Measurements from ENCODE around the gene ABCB11.
"Not testable (repeated sequence)": the region's sequence is repeated elsewhere in the genome, so short reads cannot be mapped to it uniquely, and the experiment has no call there.

Gene ABCB11

GRCh38 chr2:169027234-169027633, 3.9 kb downstream of the ABCB11 start:
- no peak for DNase-seq
- no peaks in the 10 kb centered on the region for H3K9me3 Mint-ChIP-seq
- H3K36me3 Mint-ChIP-seq (ENCODE audit: low read depth) = no peaks in the 10 kb centered on the region
- no peaks in the 10 kb centered on the region for H3K27me3 Mint-ChIP-seq
- H3K4me1 Mint-ChIP-seq (ENCODE audit: low read depth) = peaks cover 12% of the 10 kb centered on the region
- no peak overlapping the region for H3K27ac Mint-ChIP-seq
- H3K4me3 Mint-ChIP-seq = no peak overlapping the region

GRCh38 chr2:169026056-169026455, 5.1 kb downstream of the ABCB11 start:
- no peaks in the 10 kb centered on the region for H3K36me3 Mint-ChIP-seq (ENCODE audit: low read depth)
- no peak overlapping the region for H3K4me3 Mint-ChIP-seq
- peaks cover 12% of the 10 kb centered on the region for H3K4me1 Mint-ChIP-seq (ENCODE audit: low read depth)
- no peak overlapping the region for H3K27ac Mint-ChIP-seq
- no peaks in the 10 kb centered on the region for H3K27me3 Mint-ChIP-seq
- H3K9me3 Mint-ChIP-seq = no peaks in the 10 kb centered on the region
- no peak for DNase-seq

- Mint-ChIP-seq H3K27me3 (no peaks in the 10 kb centered on the region), H3K36me3 (ENCODE audit: low read depth) (no peaks in the 10 kb centered on the region), H3K4me1 (ENCODE audit: low read depth) (peaks cover 12% of the 10 kb centered on the region), H3K27ac (no peak overlapping the region), H3K4me3 (no peak overlapping the region), H3K9me3 (no peaks in the 10 kb centered on the region)
- no peak for DNase-seq
Observed at GRCh38 chr2:169023161-169023560, 8.0 kb downstream of the ABCB11 start.

GRCh38 chr2:169018390-169018789, 12.7 kb downstream of the ABCB11 start:
- no peaks in the 10 kb centered on the region for H3K27me3 Mint-ChIP-seq
- H3K4me1 Mint-ChIP-seq (ENCODE audit: low read depth) = peaks cover 2% of the 10 kb centered on the region
- no peaks in the 10 kb centered on the region for H3K36me3 Mint-ChIP-seq (ENCODE audit: low read depth)
- no peak overlapping the region for H3K27ac Mint-ChIP-seq
- no peak overlapping the region for H3K4me3 Mint-ChIP-seq
- no peaks in the 10 kb centered on the region for H3K9me3 Mint-ChIP-seq
- no peak for DNase-seq

- no peak for DNase-seq
- no peaks in the 10 kb centered on the region for H3K27me3 Mint-ChIP-seq
- no peaks in the 10 kb centered on the region for H3K36me3 Mint-ChIP-seq (ENCODE audit: low read depth)
- no peak overlapping the region for H3K27ac Mint-ChIP-seq
- no peaks in the 10 kb centered on the region for H3K9me3 Mint-ChIP-seq
- no peak overlapping the region for H3K4me3 Mint-ChIP-seq
- H3K4me1 Mint-ChIP-seq (ENCODE audit: low read depth) = peaks cover 9% of the 10 kb centered on the region
Observed at GRCh38 chr2:169015943-169016342, 15.2 kb downstream of the ABCB11 start.

- no peaks in the 10 kb centered on the region for H3K27me3 Mint-ChIP-seq
- H3K4me3 Mint-ChIP-seq = no peak overlapping the region
- DNase-seq = no peak
- H3K27ac Mint-ChIP-seq = no peak overlapping the region
- no peaks in the 10 kb centered on the region for H3K36me3 Mint-ChIP-seq (ENCODE audit: low read depth)
- H3K9me3 Mint-ChIP-seq = no peaks in the 10 kb centered on the region
- H3K4me1 Mint-ChIP-seq (ENCODE audit: low read depth) = peaks cover 9% of the 10 kb centered on the region
Observed at GRCh38 chr2:169014780-169015179, 16.3 kb downstream of the ABCB11 start.

- DNase-seq = no peak
- no peaks in the 10 kb centered on the region for H3K27me3 Mint-ChIP-seq
- peaks cover 9% of the 10 kb centered on the region for H3K4me1 Mint-ChIP-seq (ENCODE audit: low read depth)
- no peaks in the 10 kb centered on the region for H3K36me3 Mint-ChIP-seq (ENCODE audit: low read depth)
- no peaks in the 10 kb centered on the region for H3K9me3 Mint-ChIP-seq
- no peak overlapping the region for H3K27ac Mint-ChIP-seq
- no peak overlapping the region for H3K4me3 Mint-ChIP-seq
Observed at GRCh38 chr2:169013628-169014026, 17.5 kb downstream of the ABCB11 start.

- no peaks in the 10 kb centered on the region for H3K36me3 Mint-ChIP-seq (ENCODE audit: low read depth)
- peaks cover 14% of the 10 kb centered on the region for H3K4me1 Mint-ChIP-seq (ENCODE audit: low read depth)
- H3K27me3 Mint-ChIP-seq = no peaks in the 10 kb centered on the region
- no peaks in the 10 kb centered on the region for H3K9me3 Mint-ChIP-seq
- no peak overlapping the region for H3K4me3 Mint-ChIP-seq
- DNase-seq = no peak
- H3K27ac Mint-ChIP-seq = no peak overlapping the region
Observed at GRCh38 chr2:169012812-169013627, 18.1 kb downstream of the ABCB11 start.

- peaks cover 19% of the 10 kb centered on the region for H3K4me1 Mint-ChIP-seq (ENCODE audit: low read depth)
- H3K9me3 Mint-ChIP-seq; DNase-seq; H3K27me3 Mint-ChIP-seq; H3K36me3 Mint-ChIP-seq (ENCODE audit: low read depth); H3K27ac Mint-ChIP-seq; H3K4me3 Mint-ChIP-seq: not testable (repeated sequence)
Observed at GRCh38 chr2:169012191-169012792, 18.8 kb downstream of the ABCB11 start.

GRCh38 chr2:169011698-169012097, 19.4 kb downstream of the ABCB11 start:
- Mint-ChIP-seq H3K27ac (no peak overlapping the region), H3K4me3 (no peak overlapping the region), H3K9me3 (no peaks in the 10 kb centered on the region), H3K27me3 (no peaks in the 10 kb centered on the region), H3K4me1 (ENCODE audit: low read depth) (peaks cover 23% of the 10 kb centered on the region), H3K36me3 (ENCODE audit: low read depth) (no peaks in the 10 kb centered on the region)
- DNase-seq = no peak

- Mint-ChIP-seq H3K4me3 (no peak overlapping the region), H3K4me1 (ENCODE audit: low read depth) (peaks cover 23% of the 10 kb centered on the region), H3K36me3 (ENCODE audit: low read depth) (no peaks in the 10 kb centered on the region), H3K27ac (no peak overlapping the region), H3K27me3 (no peaks in the 10 kb centered on the region), H3K9me3 (no peaks in the 10 kb centered on the region)
- DNase-seq = no peak
Observed at GRCh38 chr2:169010633-169011460, 20.3 kb downstream of the ABCB11 start.

- H3K4me1 Mint-ChIP-seq (ENCODE audit: low read depth) = peaks cover 23% of the 10 kb centered on the region
- H3K4me3 Mint-ChIP-seq = no peak overlapping the region
- no peak for DNase-seq
- no peaks in the 10 kb centered on the region for H3K27me3 Mint-ChIP-seq
- no peaks in the 10 kb centered on the region for H3K36me3 Mint-ChIP-seq (ENCODE audit: low read depth)
- H3K27ac Mint-ChIP-seq = no peak overlapping the region
- no peaks in the 10 kb centered on the region for H3K9me3 Mint-ChIP-seq
Observed at GRCh38 chr2:169009865-169010579, 21.1 kb downstream of the ABCB11 start.

GRCh38 chr2:169007941-169008340, 23.2 kb downstream of the ABCB11 start:
- Mint-ChIP-seq H3K36me3 (ENCODE audit: low read depth) (no peaks in the 10 kb centered on the region), H3K4me3 (no peak overlapping the region), H3K27me3 (no peaks in the 10 kb centered on the region), H3K9me3 (no peaks in the 10 kb centered on the region), H3K27ac (no peak overlapping the region), H3K4me1 (ENCODE audit: low read depth) (peaks cover 17% of the 10 kb centered on the region)
- no peak for DNase-seq

GRCh38 chr2:169007356-169007755, 23.8 kb downstream of the ABCB11 start:
- peaks cover 14% of the 10 kb centered on the region for H3K4me1 Mint-ChIP-seq (ENCODE audit: low read depth)
- no peaks in the 10 kb centered on the region for H3K36me3 Mint-ChIP-seq (ENCODE audit: low read depth)
- H3K9me3 Mint-ChIP-seq = no peaks in the 10 kb centered on the region
- no peaks in the 10 kb centered on the region for H3K27me3 Mint-ChIP-seq
- no peak for DNase-seq
- H3K4me3 Mint-ChIP-seq = no peak overlapping the region
- no peak overlapping the region for H3K27ac Mint-ChIP-seq

Data from activated T-cell treated with anti-CD3 and anti-CD28 coated beads, Interleukin-2, amount 50 U/mL, for 24 hours (primary cell).